K562 (cell line): Measurements from ENCODE around the gene CHPF. TPM values are rescaled to one million over a fixed set of nuclear protein-coding genes. Genes with fewer than 3 reads are reported as not detected.

Source experiments
- COPS2 ChIP-seq: fragments of 450-650 bp; conservative IDR thresholded peaks from 2 replicates; pipeline ENCODE4 v1.6.1; 2016; ENCODE audit warnings: mild to moderate bottlenecking, moderate library complexity
- EP400 ChIP-seq: fragments of 450-650 bp; IDR thresholded peaks from 2 replicates; pipeline ENCODE4 v1.6.1; 2017; ENCODE audit warnings: antibody characterized with exemption, mild to moderate bottlenecking, moderate library complexity
- ERF ChIP-seq: fragments of 450-650 bp; formaldehyde crosslinking; IDR thresholded peaks from 2 replicates; pipeline ENCODE4 v1.4.0; 2020; ENCODE audit warnings: mild to moderate bottlenecking, mixed read lengths
- GATAD2B ChIP-seq: fragments of 450-650 bp; IDR thresholded peaks from 2 replicates; pipeline ENCODE4 v1.6.1; 2017; ENCODE audit warnings: mild to moderate bottlenecking, borderline replicate concordance
- HBP1 ChIP-seq: fragments of 450-650 bp; formaldehyde crosslinking; IDR thresholded peaks from 2 replicates; pipeline ENCODE4 v1.4.0; 2022; ENCODE audit warnings: missing genetic modification characterization
- HDGF ChIP-seq: fragments of 450-650 bp; IDR thresholded peaks from 2 replicates; pipeline ENCODE4 v1.6.1; 2016
- HMG20B ChIP-seq: fragments of 250-450 bp; sonication (Bioruptor Pico); IDR thresholded peaks from 2 replicates; pipeline ENCODE4 v1.5.0; 2021; ENCODE audit warnings: mild to moderate bottlenecking
- KHSRP ChIP-seq: fragments of 450-650 bp; IDR thresholded peaks from 2 replicates; pipeline ENCODE4 v1.6.1; 2017
- POLR2G ChIP-seq: fragments of 200-400 bp; formaldehyde crosslinking; IDR thresholded peaks from 2 replicates; pipeline ENCODE4 v1.6.1; 2017; ENCODE audit warnings: low read depth, mild to moderate bottlenecking, antibody characterized with exemption, low read length, moderate library complexity
- RBM39 ChIP-seq: fragments of 200-400 bp; formaldehyde crosslinking; optimal IDR thresholded peaks from 2 replicates; pipeline ENCODE3; 2018; ENCODE audit warnings: low read depth, low read length
- SRSF1 ChIP-seq: fragments of 200-400 bp; formaldehyde crosslinking; IDR thresholded peaks from 2 replicates; pipeline ENCODE4 v1.6.1; 2017; ENCODE audit warnings: mild to moderate bottlenecking, low read depth, low read length, moderate library complexity
- TCF7L2 ChIP-seq: fragments of 150-350 bp; IDR thresholded peaks from 2 replicates; pipeline ENCODE4 v1.6.1; 2016; ENCODE audit warnings: low read depth, mild to moderate bottlenecking, low read length, moderate library complexity
- TEAD1 ChIP-seq, 2 experiments: fragments of 450-650 bp in 1 of 2; sonication (generic) in 1 of 2; formaldehyde crosslinking; IDR thresholded peaks; 2 replicates each; pipeline versions ENCODE4 v1.4.0 to v1.8.0; 2020 to 2022; ENCODE audit warnings: mild to moderate bottlenecking in 2 of 2, missing genetic modification reagents in 1 of 2
- TOE1 ChIP-seq, 2 experiments: fragments of 450-650 bp in 1 of 2; sonication (generic) in 1 of 2; formaldehyde crosslinking in 1 of 2; IDR thresholded peaks; 2 replicates each; pipeline versions ENCODE4 v1.7.1 to v1.8.0; 2016 to 2022; ENCODE audit warnings: borderline replicate concordance in 2 of 2, mild to moderate bottlenecking in 2 of 2, antibody characterized with exemption in 1 of 2, inconsistent platforms in 1 of 2, low read depth in 1 of 2, missing genetic modification reagents in 1 of 2, moderate library complexity in 1 of 2
- TRIM28 ChIP-seq: fragments of 450-650 bp; IDR thresholded peaks from 2 replicates; pipeline ENCODE4 v1.6.1; 2017
- XRCC4 ChIP-seq: IDR thresholded peaks from one replicate; pipeline ENCODE4 v1.6.1; 2011; ENCODE audit not compliant: insufficient read depth, insufficient read length; ENCODE audit errors: extremely low read depth
- ZBTB34 ChIP-seq: fragments of 250-450 bp; sonication (Bioruptor Pico); IDR thresholded peaks from 2 replicates; pipeline ENCODE4 v1.8.0; 2021; ENCODE audit warnings: mild to moderate bottlenecking, moderate library complexity
- ZNF584 ChIP-seq: fragments of 200-800 bp; sonication (Bioruptor generic); IDR thresholded peaks from 2 replicates; pipeline ENCODE4 v1.6.1; 2016; ENCODE audit warnings: low read depth, mild to moderate bottlenecking, missing genetic modification characterization, missing compliant biosample characterization
- polyA plus RNA-seq, 8 experiments: library from polyadenylated mRNA; depleted of rRNA in 4 of 8; stranded (reverse) in 5 of 8; unstranded in 3 of 8; fragments of >200 nt; fragmentation: Nextera tagmentation in 2 of 8; fragmentation: Illumina TruSeq in 1 of 8; extraction: Ambion mirVana in 2 of 8; extraction: Trizol in 1 of 8; gene quantifications; 2 replicates each; pipeline versions ENCODE4 v1.2.1 to v1.2.3, GENCODE V29; 2011 to 2014; ENCODE audit warnings: inconsistent platforms in 1 of 8, missing spikeins in 1 of 8
- total RNA-seq, 7 experiments: library from RNA; depleted of rRNA in 6 of 7; stranded (reverse); fragments of >200 nt in 6 of 7; fragmentation: Illumina TruSeq in 2 of 7; extraction: Trizol in 2 of 7; gene quantifications; 2 replicates each; pipeline versions ENCODE4 v1.2.1 to v1.2.3, GENCODE V29; 2011 to 2021; ENCODE audit warnings: low replicate concordance in 1 of 7
- TF ChIP-seq, protein P1 (sequence below): sonication (generic); formaldehyde crosslinking; IDR thresholded peaks from 2 replicates; pipeline ENCODE4 v1.4.0; 2020; ENCODE audit warnings: mild to moderate bottlenecking, missing genetic modification reagents
- TF ChIP-seq, protein P2 (sequence below): fragments of 450-650 bp; IDR thresholded peaks from 2 replicates; pipeline ENCODE4 v1.6.1; 2016; ENCODE audit warnings: missing biosample characterization, missing genetic modification characterization
- TF ChIP-seq, protein P3 (sequence below): fragments of 250-450 bp; sonication (Bioruptor Pico); IDR thresholded peaks from 2 replicates; pipeline ENCODE4 v1.8.0; 2022; ENCODE audit warnings: inconsistent platforms, mild to moderate bottlenecking, moderate library complexity, borderline replicate concordance

Gene CHPF
- total and polyA plus RNA-seq, 9 of the 15 experiments (the other 6 are each of a cell fraction or from before 2014, with no cell fraction given) = 0.15 to 57.2 (median 7.9) TPM

DNA sequence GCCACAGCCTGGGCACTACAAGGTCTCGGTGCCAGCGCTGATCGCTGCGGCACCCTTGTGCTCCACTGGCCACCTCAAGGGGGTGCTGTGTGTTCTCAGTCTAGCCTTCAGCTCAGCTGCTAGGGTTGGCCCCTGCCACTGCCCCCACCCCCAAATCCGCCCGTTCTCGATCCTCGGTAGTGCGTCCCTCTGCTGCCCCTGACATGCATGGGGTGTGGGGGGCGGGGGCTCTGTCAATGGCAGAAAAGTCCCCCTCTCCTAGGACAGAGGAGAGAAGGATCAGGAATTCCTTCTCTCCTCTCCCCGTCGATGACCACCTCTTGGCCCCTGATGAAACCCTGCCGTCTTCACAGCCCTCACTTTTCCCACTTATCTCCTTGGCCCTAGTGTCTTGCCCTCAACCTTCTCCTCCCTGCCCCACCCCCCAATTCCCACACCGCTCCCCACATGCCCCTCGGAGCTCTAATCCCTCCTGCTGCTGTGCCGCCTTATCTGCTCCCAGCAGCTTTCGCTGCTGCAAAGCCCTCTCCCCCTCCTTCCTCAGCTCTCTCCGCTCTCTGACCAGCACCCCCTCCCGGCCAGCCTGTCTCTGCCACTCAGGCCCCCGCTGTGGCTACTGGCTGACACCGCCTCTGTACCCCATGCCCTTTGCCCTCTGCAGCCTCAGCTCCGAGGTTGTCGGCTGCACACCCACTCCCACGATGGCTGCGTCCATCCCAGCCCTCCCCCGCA, 33.7 kb downstream of the CHPF start (continued):
- peak; percentile 64 for TF ChIP-seq POLR2G
- no peak for TF ChIP-seq HDGF
- peak; percentile 72 for TF ChIP-seq KHSRP
- no peak for TF ChIP-seq SRSF1
- no peak for TF ChIP-seq RBM39
- TF ChIP-seq TEAD1 (CRISPR knock-in tag; IDR thresholded peaks at IDR 0.05) = 0 out of 4 replicates have a peak, but pooled peaks of 1 of the 2 experiments have one; percentile 44
- TF ChIP-seq COPS2 = no peak
- TF ChIP-seq, protein P1, sequence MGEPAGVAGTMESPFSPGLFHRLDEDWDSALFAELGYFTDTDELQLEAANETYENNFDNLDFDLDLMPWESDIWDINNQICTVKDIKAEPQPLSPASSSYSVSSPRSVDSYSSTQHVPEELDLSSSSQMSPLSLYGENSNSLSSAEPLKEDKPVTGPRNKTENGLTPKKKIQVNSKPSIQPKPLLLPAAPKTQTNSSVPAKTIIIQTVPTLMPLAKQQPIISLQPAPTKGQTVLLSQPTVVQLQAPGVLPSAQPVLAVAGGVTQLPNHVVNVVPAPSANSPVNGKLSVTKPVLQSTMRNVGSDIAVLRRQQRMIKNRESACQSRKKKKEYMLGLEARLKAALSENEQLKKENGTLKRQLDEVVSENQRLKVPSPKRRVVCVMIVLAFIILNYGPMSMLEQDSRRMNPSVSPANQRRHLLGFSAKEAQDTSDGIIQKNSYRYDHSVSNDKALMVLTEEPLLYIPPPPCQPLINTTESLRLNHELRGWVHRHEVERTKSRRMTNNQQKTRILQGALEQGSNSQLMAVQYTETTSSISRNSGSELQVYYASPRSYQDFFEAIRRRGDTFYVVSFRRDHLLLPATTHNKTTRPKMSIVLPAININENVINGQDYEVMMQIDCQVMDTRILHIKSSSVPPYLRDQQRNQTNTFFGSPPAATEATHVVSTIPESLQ = no peak
- no peak for TF ChIP-seq TCF7L2
- peak; percentile 45; the same call in 1 of the 2 replicates for TF ChIP-seq GATAD2B
- peak; percentile 74; the same call in 1 of the 2 replicates for TF ChIP-seq EP400
- TF ChIP-seq ERF (CRISPR knock-in tag) = no peak
- no peak for TF ChIP-seq HMG20B (CRISPR knock-in tag)
- no peak; the same call in 1 of the 2 replicates for TF ChIP-seq TRIM28
- TF ChIP-seq, protein P2, sequence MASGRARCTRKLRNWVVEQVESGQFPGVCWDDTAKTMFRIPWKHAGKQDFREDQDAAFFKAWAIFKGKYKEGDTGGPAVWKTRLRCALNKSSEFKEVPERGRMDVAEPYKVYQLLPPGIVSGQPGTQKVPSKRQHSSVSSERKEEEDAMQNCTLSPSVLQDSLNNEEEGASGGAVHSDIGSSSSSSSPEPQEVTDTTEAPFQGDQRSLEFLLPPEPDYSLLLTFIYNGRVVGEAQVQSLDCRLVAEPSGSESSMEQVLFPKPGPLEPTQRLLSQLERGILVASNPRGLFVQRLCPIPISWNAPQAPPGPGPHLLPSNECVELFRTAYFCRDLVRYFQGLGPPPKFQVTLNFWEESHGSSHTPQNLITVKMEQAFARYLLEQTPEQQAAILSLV (tag) = no peak
- TF ChIP-seq ZBTB34 (CRISPR knock-in tag) = no peak
- peak; percentile 77 for TF ChIP-seq TOE1 (IDR thresholded peaks at IDR 0.05; ENCODE audit: borderline replicate concordance)
- no peak for TF ChIP-seq TOE1 (CRISPR knock-in tag; IDR thresholded peaks at IDR 0.05; ENCODE audit: borderline replicate concordance, low read depth)
- 0 out of 2 replicates have a peak, but pooled peaks have one; percentile 4 for TF ChIP-seq ZNF584 (CRISPR knock-in tag)
- TF ChIP-seq, protein P3, sequence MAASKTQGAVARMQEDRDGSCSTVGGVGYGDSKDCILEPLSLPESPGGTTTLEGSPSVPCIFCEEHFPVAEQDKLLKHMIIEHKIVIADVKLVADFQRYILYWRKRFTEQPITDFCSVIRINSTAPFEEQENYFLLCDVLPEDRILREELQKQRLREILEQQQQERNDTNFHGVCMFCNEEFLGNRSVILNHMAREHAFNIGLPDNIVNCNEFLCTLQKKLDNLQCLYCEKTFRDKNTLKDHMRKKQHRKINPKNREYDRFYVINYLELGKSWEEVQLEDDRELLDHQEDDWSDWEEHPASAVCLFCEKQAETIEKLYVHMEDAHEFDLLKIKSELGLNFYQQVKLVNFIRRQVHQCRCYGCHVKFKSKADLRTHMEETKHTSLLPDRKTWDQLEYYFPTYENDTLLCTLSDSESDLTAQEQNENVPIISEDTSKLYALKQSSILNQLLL (CRISPR knock-in tag) = no peak
- 0 out of 2 replicates have a peak, but pooled peaks have one; percentile 64 for TF ChIP-seq HBP1 (CRISPR knock-in tag)
- TF ChIP-seq XRCC4 = no peak
